GM20431 (cell line): ENCODE results near the gene PEPD.

ENCODE experiments used
- in situ Hi-C: fragments of 300-500 bp; cut with MseI, MboI; formaldehyde crosslinking; loops from one replicate; pipeline ENCODE4 v1.15.0; 2020; ENCODE audit warnings: low sequenced_read_pairs; ENCODE audit not compliant: unreplicated experiment

The PEPD gene

DNA sequence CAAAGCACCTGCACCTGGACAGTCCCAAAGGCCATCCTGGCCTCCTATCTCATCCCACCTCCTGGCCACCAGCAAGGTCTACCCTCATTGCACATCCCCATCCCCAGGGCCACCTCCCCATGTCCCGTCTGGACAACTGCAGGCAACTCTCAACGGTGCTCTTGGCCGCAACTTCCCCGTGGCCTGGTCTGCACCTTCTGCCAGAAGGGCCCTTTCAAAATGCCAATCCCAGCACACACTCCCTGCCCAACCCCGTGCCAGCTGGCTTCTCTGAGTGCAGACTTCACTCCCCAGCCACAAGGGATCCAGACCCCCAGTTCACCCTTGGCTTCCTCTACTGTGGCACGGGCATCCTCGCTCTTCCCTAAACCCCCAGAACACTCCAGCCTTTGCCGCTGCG is 8.2 kb downstream of the PEPD start:
- in situ Hi-C loops = no loop called here

DNA sequence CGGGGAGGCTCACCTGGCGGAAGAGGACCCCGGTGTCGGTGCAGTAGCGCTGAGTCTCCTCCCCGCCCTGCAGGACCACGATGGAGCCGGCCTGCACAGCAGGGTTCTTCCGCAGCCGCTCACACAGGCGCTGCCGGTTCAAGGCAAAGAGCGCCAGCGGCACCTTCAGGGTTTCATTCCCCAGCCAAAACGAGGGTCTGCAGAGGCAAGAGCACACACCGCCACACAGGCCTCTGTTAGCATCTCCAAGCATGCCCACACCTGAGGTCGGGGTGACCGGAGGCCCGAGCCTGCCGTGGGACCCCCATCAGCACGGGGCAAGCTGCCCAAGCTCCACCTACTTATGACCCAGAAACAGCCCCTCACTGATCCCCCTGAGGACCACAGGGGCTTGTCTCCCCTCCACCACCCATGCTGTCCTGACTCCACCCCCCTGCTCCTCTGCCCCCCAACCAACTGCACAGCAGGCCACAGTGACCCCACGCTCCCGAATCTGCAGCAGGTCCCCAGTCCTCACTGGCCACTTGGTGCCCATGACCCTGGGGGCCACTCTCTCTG is 8.9 kb downstream of the PEPD start:
- in situ Hi-C loops = no loop called here

DNA sequence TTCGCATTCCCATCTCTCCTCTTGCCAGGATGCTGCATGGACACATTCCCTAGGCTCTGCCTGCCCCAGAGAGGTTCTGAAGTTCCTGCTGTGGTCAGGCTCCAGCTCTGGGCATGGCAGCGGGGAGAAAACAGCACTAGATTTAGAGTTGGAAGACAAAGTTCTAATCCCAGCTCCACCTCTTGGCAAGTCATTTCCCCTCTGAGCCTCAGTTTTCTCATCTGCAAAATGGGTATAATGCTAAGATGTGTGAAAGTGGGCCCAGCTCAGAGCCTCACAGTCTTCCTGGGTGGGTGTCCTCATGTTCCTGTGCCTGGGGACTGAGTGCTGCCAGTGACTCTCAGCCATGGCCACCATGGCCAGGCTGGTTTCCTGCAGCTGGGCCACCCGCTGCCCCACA is 9.6 kb downstream of the PEPD start:
- in situ Hi-C loops = no loop called here

DNA sequence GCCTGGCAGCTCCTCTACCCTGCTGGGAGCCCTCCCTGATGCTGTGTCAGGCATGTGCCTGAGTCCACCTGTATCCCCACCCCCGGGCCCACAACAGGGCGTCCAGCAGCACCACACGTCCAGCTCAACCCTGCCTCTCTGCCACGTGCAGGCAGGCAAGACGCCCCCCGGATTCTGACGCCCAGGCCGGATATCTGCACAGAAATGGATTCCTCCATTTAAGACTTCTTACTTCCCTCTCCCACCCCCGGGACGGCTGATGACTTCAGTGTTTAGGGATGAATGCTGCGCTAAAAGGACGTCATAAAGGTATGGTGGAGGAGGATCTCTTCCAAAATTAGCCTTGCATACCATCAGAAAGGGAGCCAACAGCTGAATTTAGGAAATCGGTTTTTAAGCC is 10.2 kb downstream of the PEPD start:
- in situ Hi-C loops = no loop called here

DNA sequence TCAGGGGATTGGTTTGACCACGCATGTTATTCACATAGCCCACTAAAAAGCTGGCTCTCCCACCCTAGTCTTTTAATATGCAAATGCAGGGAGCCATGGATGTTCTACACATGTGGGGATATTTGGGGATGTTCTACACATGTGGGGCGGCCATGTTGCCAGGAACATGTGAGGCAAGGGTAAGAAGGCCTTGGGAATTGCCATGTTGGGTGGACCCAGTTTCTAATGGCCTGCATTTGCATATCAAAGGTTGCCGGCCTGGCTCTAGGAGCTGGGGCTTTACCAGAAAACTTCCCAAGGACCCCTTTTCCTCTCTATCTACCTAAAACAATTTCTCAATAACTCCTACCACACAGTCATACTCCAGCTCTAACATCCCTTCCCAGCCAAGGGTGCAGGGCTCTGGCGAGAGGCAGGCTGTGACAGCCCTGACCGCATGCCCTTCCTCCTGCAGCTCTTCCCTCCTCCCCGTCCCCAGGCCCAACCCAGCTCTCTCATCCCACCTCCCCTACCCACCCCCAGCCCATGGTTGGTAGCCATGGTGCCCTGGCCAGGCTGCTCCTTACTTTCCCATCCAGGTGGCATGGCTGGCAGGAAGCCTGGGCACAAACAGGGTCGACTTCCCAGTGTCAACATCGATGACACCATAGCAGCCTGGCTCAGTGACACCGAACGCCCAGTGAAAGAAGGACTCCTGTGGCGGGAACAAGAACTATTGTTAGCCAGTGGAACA is 11.0 kb downstream of the PEPD start:
- in situ Hi-C loops = no loop called here

DNA sequence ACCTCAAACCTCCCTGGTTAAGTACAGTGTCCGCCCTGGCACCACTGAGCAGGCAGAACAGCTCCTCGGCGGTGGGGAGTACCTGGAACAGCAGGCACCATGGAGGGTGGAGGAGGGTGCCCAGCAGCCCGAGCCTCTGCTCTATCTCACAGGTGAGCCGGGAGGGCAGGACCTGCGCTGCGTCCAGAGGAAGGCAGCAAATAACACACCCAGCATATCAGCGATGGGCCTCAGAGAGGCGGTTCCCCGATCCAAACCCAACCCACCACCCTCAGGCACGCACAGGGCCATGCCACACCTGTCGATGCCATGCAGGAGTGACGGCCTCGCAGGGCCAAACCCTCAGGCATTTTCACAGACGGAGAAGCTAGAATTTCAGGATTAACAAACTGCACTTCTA is 11.8 kb downstream of the PEPD start:
- in situ Hi-C loops = no loop called here

DNA sequence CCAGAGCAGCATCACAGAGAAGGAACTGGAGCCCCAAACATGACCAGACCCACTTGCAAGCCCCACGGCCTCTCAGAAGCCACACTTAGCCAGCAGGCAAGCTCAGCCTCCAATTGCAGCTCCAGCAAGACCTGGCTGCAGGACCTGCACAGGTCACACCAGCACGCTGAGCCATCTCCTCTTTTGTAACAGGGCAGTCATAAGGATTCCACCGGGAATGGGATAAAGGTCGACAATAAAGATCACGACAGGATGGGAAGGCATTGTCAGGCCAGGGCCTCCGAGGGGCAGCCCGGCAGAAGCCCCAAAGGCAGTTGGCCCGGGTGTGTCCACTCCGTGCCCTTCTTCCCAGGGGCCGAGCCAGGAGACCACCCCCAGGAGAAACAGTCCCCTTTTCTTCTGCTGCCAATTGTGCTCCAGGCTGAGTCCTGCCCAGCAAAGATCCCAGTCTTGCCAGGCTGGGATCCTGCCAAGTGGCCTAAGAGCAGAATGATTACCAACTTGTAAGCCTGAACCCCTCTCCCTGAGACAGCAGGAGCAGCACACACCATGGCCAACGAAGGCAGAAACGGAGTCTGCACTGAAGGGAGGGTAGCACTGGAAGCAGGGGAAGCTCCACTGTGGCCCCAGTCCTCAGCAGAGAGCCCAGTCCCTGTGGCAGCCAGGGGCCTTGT is 12.5 kb downstream of the PEPD start:
- in situ Hi-C loops = no loop called here

DNA sequence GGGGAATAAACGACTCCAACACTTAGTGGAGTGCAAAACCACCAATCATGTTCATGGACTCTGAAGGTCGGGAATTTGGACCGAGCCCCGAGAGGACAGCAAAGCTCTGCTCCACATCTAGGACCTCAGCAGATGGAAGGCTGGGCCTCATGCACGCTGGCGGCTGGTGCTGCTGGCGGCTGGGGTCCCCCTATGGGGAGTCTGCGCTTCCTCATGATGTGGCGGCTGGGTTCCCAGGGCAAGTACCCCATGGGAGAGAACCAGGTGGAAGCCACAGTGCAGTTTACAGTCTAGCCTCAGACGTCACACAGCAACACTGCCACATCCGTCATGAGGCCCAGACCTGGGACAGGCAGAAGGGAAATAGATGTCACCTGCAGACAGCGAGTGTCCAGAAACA is 13.2 kb downstream of the PEPD start:
- in situ Hi-C loops = no loop called here

DNA sequence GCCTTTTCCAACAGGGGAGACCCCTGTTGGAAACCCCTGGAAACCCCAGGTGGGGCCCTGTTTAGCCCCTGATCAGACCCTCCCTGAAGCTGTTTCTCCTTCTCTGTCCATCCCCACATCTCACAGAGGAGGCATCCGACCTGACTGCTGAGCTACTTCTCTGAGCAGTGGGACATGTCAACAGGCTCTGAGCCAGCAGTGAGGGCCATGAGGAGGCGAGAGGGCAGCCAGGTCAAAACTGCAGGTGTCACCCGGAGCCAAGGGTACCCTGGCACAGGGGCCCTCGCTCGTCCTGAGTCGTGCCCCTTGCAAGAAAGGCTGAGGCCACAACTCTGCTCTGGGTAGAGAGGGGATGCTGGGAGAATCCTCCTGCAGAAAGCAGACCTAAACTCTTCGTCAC is 13.6 kb downstream of the PEPD start:
- in situ Hi-C loops = no loop called here

DNA sequence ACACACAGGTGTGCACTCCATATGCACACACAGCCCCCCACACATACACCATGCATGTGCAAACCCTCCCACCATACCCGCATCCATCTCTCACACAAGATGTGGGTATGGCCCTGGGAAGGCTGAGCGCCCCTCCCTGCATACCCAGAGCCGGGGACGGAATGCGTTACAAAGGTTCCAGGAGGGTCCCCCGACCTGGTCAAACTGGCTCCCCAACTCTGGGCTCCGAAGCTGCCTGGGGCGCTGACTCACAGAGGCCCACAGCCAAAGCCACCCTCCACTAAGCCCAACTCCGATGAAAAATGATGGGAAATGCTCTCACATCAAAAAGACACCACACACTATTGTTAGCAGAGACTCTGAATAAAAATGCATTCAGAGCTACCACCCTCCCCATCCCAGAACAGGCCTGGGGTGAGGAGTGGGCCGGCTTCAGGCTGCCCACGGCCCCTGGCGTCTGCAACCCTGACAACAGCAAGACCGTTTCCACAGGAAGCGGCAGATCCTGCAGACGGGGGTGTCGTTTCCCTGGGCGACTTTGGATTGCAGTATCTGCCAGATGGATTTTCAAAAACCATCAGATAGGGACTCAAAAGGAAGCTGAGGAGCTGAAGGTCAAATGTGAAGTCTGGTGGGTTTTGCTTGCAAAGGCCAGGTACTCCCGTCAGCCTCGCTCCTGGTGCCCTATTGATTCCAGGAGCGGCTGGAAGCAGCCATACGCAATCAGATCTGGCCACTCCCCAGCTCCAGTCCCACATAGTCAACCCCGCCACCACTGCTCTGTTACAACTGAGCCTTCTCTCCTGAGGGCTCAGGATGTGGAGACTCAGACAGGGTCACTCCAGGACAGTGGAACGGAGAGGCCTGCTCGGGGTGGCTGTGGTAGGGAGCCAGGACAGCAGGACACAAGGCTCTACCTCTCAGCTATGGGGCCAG is 14.3 kb downstream of the PEPD start:
- in situ Hi-C loops = no loop called here

DNA sequence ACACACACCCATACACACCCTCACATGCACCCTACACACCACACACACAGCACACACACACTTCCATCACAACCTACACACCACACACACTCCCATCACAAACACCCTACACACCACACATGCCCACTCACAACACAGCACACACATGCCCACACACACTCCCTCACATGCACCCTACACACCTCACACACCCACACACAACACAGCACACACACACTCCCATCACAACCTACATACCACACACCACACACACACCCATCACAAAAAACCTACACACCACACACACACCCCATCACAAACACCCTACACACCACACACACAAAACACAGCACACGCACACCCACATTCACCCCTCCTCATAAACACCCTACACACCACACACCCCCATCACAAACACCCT is 15.1 kb downstream of the PEPD start:
- in situ Hi-C loops = no loop called here

DNA sequence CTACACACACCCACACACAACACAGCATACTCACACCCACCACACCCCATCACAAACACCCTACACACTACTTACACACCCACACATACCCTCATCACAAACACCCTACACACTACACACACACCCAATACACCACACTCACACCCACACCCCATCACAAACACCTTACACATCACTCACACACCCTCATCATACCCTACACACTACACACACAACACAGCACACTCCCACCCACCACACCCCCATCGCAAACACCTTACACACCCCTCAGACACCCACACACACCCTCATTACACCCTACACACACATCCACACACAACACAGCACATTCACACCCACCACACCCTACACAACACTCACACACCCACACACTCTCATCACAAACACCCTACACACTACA is 15.8 kb downstream of the PEPD start:
- in situ Hi-C loops = no loop called here

DNA sequence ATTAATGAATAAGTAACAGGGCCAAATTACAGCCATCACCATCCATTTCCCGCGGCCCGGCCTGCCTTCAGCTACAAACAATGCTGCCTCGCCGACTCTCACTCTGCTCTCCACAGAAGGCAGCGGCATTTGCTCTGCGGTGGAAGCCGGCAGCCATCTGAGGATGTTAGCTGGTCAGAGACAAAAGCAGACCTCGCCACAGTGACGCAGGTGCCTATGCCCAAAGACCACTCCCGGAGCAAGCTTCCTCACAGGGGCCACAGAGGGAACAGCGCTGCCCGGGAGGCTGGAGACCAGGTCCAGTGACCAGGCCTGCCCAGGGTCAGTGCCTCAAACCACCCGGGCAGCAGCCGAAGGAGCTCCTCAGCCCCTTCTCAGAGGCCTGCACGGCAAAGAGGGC is 16.4 kb downstream of the PEPD start:
- in situ Hi-C loops = no loop called here

DNA sequence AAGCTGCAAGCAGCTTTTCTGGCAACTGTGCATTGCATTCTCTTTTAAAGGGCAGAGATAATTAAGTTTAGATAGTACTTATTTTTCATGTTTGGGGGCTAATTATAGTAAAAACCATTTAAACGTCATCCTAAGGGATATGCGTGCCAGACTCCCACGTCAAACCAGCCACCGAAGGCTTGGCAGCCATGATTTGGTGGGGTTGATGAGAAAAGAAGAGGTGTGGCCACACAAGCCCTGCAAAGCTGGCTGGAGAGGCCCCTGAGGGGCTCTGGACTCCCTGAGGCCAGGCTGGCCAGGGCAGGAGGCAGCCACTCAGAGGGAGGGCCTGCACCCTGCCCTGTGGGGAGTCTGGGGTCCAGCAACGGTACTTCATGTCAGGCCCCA is 17.5 kb downstream of the PEPD start:
- in situ Hi-C loops = no loop called here

DNA sequence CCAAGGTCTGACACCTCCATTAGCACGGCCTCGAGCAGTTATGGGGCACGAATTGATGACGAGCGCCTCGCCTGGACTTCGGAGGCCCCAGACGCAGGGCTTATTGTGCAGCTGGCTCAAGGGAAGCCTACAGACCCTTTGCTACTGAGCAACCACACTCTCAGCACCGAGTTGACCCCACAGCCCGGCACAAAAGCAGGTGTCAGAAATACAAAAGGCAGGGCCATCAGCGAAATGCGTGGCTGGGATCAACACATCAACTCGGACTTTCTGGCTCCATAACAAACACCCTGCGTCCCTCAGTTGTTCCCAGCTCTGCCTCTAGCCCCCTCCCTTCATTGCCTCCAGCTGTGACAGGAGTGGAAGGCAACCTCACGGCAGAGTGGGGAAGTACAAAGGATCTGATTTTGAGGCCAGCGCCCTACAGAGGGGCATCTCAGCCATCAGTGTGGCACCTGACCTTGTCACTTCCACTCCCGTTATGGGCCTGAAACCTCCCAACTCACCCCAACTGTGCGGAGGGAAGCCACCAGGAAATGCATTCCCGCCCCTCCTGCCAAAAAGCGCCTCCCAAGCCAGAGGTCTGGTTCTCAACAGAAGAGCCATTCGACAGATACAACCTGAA is 18.0 kb downstream of the PEPD start:
- in situ Hi-C loops = no loop called here

DNA sequence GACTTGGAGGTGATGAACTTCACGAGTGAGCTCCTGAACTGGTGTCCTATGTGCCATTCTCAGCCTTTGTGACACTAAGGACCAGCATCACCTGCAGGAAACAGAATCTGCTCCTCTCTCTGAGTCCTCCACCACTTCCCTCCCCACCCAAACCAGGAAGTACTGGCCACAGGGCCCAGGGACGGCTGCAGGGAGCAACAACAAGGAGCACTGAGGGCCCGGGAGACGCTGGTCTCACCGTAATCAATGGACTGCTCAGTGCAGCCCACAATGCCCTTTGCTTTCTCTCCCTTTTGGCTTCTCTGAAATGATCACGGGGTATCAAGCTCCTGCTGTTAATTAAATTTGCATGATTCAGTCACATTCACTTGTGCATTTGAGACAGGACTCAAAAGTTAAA is 18.6 kb downstream of the PEPD start:
- in situ Hi-C loops = no loop called here

DNA sequence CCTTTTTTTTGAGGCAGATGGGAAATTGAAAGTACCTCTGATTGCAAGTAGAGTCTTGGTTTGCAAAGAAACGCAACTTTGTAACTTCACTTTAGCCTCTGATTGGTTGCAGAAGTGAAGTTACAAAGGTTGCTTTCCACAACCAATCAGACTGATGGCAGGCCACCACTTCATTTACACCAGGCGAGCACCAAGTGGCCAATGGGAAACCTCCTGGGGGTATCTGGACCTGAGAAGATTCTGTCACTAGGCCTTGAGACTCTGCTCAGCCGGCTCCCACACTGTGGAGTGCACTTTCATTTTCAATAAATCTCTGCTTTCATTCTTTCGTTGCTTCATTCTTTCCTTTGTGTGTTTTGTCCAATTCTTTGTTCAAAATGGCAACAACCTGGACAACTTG is 19.1 kb downstream of the PEPD start:
- in situ Hi-C loops = no loop called here

DNA sequence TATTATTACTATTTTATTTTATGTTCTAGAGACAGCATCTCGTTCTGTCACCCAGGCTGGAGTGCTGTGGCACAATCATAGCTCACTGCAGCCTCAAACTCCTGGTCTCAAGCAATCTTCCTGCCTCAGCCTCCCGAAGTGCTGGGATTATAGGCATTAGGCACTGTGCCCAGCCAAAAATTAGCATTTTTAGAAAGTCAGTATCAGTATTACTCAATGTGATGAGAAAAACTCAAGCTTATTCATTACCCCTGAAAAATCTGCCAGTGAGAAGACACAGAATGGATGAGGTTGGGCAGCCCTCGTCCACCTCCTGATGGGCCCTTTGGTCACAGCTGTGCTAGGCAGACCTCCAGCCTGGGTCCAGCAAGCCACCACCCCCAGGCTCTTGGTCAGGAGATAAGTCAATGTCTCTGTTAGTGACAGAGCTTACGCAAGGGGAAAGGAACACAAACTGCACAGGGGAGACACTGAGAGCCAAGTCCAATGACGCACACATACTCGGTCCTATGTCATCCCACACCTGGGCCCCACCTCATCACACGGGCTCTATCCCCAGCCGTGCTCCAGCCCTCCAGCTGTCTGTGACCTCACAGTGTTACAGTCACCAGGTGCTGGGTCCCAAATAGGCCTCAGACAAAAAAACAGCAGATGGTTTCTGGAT is 19.8 kb downstream of the PEPD start:
- in situ Hi-C loops = no loop called here

DNA sequence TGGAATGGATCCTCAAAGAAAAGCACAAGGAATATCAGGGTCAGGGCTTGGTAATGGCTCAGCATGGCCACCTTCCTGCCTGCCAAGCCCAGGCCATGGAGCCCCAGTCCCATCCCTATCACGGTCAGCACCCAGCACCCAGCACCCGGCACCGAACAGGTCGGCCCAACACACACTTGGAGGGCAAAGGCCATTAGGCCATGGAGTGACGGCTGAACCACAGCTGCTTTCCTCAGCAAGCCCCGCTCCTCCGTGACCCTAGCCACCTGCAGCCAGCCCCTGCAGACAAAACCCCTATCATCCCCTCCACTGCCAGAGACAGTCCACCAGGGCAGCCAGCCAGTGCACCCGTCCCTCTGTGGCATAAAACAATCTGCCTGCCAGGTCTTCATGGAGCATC is 20.6 kb downstream of the PEPD start:
- in situ Hi-C loops = no loop called here

DNA sequence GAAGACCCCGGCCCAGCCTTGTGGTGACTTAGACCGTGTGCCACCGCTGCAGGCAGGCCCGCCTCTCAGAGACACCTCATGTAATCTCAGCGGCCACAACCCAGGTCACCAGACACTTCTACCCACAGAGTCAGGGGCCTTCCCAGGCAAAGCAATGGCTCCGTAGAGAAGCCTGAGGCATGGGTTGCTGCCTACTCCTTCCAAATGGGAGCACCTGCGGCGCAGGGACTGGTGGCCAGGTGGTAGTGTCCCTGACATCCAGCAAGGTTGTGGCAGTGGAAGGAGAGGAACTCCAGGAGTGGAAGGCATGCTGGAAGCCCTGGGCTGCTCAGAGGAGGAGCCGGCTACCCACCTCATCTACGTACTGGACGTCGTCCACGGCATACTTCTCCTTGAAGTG is 21.0 kb downstream of the PEPD start:
- in situ Hi-C loops = no loop called here
